SK-N-SH (cell line): ENCODE measurements around the gene SPTB.

Experiments used
- CTCF ChIP-seq: fragments of 200-600 bp; sonication (generic); IDR thresholded peaks from 2 replicates; pipeline ENCODE4 v1.6.1; 2017; ENCODE audit warnings: antibody characterized with exemption, mild to moderate bottlenecking, moderate library complexity
- ELF1 ChIP-seq: IDR thresholded peaks from 2 replicates; pipeline ENCODE4 v1.4.0; 2012
- EP300 ChIP-seq, 2 experiments: IDR thresholded peaks; 2 replicates each; pipeline versions ENCODE4 v1.4.0 to v1.6.1; 2012; ENCODE audit warnings: borderline replicate concordance in 1 of 2, low read depth in 1 of 2, low read length in 1 of 2
- FOXM1 ChIP-seq: IDR thresholded peaks from 2 replicates; pipeline ENCODE4 v1.4.0; 2012; ENCODE audit warnings: low read depth, mild to moderate bottlenecking
- IRF3 ChIP-seq: fragments of 150-350 bp; IDR thresholded peaks from 2 replicates; pipeline ENCODE4 v1.6.1; 2016; ENCODE audit warnings: mild to moderate bottlenecking, low read depth, low read length
- JUND ChIP-seq: IDR thresholded peaks from 2 replicates; pipeline ENCODE4 v1.4.0; 2012
- NRF1 ChIP-seq: IDR thresholded peaks from 2 replicates; pipeline ENCODE4 v1.6.1; 2012; ENCODE audit warnings: low read depth, mild to moderate bottlenecking, low read length
- POLR2AphosphoS5 ChIP-seq: IDR thresholded peaks from 2 replicates; pipeline ENCODE4 v1.6.1; 2012; ENCODE audit warnings: low read depth, low read length
- REST ChIP-seq: IDR thresholded peaks from 2 replicates; pipeline ENCODE4 v1.6.1; 2012; ENCODE audit warnings: mild to moderate bottlenecking, low read depth, low read length, moderate library complexity
- SMC3 ChIP-seq: IDR thresholded peaks from 2 replicates; pipeline ENCODE4 v1.6.1; 2012; ENCODE audit warnings: low read depth, low read length, improper control_type of control experiment
- TEAD4 ChIP-seq: IDR thresholded peaks from 2 replicates; pipeline ENCODE4 v1.4.0; 2012; ENCODE audit warnings: mild to moderate bottlenecking, borderline replicate concordance; ENCODE audit not compliant: insufficient read depth
- USF2 ChIP-seq: fragments of 150-350 bp; IDR thresholded peaks from 2 replicates; pipeline ENCODE4 v1.6.1; 2017; ENCODE audit warnings: antibody characterized with exemption, low read length, low read depth, borderline replicate concordance
- ZBTB33 ChIP-seq: IDR thresholded peaks from 2 replicates; pipeline ENCODE4 v1.4.0; 2012; ENCODE audit warnings: low read depth, borderline replicate concordance

- TF ChIP-seq CTCF: no peak
- TF ChIP-seq IRF3: no peak
- TF ChIP-seq EP300 (IDR thresholded peaks at IDR 0.05; ENCODE audit: borderline replicate concordance in 1 of 2, low read depth in 1 of 2, low read length in 1 of 2): no peak
- TF ChIP-seq SMC3: no peak
- no peak for TF ChIP-seq ZBTB33
- TF ChIP-seq POLR2AphosphoS5: no peak
- TF ChIP-seq JUND: no peak
- TF ChIP-seq TEAD4: no peak
- TF ChIP-seq NRF1: no peak
- TF ChIP-seq USF2: no peak
- TF ChIP-seq FOXM1: no peak
- no peak for TF ChIP-seq ELF1
- TF ChIP-seq REST: no peak
Observed at GRCh38 chr14:64775081-64775777, 104.5 kb downstream of the SPTB start.
